GM15510 (cell line): Measurements from ENCODE around the gene CHRM4.

Experiments used
- POLR2A ChIP-seq: IDR thresholded peaks from 3 replicates; pipeline ENCODE4 v1.6.1; 2011; ENCODE audit warnings: borderline replicate concordance; ENCODE audit not compliant: insufficient read length; ENCODE audit errors: extremely low read depth

Gene CHRM4

DNA sequence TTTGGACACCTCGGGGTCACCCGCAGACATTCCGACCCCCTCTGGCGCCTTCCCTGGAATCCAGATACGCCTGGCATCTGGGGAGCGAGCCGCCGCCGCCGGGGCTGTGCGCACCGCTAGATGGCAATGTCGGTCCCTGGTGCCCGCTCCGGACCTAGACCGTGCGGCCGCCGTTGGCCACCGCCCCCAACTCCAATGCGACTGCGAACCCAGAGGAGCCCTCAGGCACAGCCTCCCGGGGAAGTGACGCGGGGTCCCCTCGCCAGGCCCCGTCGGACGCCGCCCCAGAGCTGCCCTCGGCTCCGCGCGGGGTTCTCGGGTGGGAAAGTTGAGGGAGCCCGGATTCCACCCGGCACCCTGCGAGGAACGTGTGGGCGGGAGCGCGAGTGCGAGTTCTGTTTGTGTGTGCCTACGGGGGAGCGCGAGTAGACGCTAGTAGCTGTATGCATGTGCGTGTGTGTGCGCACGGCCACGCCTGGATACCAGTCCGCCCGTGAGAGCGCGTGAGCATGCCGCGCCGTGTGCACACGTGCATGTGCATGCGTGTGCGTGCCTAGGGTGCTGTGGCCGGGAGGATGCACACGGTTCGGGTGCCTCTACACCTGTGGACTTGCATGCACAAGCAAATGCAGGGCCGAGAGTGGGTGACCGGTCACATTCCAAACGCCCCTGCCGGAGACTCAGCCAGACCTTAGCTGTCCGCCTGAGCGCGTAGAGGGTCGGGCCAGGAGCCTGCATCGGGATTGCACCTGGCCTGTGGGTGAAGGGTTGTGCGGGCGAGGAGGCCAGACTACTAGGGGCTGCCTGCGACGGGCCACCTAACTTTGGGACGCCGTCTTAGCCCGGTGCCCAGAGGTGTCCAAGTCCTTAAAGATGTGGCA is 1.9 kb downstream of the CHRM4 start:
- TF ChIP-seq POLR2A, result no peak

DNA sequence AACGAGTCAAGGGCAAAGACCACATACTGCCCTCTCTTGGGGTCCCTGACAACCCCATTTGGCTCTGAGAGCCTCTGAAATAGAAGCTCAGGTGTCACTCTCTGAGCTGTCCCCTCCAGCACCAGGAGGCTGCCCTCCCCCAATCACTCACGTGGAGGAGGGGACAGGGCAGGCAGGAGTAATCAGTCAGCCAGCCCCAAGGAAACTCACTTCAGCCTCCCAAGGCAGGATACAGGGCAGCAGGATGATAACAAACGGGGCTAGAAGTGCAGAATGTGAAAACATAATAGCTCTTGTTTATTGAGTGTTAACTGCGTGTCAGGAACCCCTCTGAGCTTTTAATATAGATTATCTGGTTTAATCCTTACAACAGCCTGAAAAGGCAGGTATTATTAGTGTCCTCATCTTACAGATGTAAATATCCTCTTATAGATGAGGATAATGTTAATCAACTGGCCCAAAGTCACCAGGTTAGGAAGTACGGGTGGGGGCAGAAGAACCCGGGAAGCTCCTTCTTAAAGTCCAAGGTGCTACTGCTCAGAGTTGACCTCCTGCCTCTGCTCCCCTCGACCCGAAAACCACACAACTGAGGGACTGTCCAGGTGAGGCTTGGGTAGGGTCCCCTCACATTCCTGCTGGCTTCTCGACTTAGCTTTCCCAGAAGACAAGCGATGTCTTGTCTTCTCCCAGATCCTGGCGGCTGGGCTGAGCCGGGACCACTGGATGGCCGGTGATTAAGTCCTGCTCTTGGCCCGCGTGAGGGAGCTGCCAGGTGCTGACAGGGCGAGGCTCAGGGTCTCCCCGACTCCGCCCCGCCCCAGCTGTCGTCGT is 2.7 kb downstream of the CHRM4 start:
- no peak for TF ChIP-seq POLR2A

DNA sequence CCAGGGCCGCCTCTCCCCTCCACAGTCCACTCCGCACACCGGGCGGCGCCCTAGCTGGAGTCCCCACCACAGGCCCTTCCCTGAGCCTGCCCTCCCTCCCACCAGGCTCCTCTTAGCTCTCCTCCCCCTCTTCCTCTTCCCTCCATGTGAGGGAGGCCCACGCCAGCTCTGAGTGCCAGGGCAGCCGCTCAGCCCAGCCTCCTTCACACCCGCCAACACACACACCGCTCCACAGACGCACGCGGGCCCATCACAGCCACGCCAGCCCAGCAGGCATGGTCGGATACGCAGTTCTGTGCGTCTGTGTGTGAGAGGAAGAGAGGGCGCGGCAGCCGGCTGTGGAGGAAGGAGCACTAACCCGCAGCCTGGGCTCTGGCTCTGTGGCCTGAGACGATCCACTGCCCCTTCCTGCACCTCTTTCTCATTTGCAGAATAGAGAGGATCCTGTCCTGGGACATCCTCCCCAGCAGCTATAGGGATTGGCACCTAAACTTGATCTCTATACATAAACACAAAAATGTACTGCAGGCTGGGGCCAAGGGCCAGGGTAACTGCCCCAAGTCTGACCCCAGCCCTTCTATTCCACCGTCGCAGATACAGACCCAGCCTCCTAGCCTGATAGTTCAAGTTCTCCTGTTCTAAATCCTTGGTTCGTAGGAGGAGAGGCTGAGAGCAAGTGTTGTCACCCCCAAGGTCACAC is 3.5 kb downstream of the CHRM4 start:
- TF ChIP-seq POLR2A, result no peak

DNA sequence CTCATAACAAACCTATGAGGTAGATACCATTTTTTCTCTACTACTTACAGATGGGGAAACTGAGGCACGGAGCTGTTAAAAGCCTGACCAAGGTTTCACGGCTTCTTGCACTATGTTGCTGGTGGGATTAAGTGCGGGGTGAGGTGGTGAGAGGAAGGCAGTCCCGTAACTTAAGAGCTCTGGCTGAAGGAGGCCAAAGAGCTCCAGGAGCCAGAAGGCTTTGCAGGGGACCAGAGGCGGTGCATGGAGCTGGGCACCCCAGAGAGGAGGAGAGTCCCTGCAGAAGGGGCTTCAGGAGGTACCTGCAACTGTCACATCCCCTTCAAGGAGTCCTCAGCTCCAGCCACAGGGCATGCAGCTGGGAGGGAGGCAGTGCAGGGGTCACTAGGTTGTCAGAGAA is 4.1 kb downstream of the CHRM4 start:
- TF ChIP-seq POLR2A, result no peak

DNA sequence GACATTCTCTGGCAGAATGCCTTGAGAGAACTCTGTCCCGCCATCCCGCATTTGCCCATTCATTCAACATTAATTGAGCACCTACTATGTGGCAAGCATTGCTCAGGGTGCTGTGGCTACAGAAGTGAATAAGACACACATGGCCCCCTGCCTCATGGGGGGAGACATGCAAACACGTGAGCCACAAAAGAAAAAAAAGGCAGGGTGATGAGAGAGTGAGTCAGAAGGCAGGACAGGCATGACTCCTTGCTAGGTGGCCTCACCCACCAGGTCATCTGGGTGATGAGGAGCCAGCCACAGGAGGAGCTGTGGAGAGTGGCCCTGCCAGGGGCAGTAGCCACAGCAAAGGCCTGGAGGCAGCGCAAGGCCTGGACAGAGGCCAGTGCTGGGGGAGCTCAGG is 4.9 kb downstream of the CHRM4 start:
- no peak for TF ChIP-seq POLR2A

DNA sequence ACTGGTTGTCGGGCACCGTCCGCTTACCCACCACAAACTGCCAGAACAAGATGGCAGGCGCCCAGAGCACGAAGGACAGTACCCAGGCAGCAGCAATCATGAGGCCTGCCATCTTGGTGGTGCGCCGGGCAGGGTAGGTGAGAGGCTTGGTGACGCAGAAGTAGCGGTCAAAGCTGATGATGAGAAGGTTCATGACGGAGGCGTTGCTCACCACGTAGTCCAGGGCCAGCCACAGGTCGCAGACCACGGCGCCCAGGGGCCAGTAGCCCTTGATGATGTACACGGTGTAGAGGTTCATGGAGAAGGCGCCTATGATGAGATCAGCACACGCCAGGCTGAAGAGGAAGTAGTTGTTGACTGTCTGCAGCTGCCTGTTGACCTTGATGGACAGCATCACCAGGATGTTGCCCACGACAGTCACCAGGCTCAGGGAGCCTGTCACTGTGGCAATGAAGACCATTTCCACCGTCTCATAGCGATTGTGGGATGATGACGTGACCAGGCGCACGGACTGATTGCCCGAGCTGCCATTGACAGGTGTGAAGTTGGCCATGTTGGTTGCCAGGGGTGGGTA is 5.5 kb downstream of the CHRM4 start:
- TF ChIP-seq POLR2A, result no peak

DNA sequence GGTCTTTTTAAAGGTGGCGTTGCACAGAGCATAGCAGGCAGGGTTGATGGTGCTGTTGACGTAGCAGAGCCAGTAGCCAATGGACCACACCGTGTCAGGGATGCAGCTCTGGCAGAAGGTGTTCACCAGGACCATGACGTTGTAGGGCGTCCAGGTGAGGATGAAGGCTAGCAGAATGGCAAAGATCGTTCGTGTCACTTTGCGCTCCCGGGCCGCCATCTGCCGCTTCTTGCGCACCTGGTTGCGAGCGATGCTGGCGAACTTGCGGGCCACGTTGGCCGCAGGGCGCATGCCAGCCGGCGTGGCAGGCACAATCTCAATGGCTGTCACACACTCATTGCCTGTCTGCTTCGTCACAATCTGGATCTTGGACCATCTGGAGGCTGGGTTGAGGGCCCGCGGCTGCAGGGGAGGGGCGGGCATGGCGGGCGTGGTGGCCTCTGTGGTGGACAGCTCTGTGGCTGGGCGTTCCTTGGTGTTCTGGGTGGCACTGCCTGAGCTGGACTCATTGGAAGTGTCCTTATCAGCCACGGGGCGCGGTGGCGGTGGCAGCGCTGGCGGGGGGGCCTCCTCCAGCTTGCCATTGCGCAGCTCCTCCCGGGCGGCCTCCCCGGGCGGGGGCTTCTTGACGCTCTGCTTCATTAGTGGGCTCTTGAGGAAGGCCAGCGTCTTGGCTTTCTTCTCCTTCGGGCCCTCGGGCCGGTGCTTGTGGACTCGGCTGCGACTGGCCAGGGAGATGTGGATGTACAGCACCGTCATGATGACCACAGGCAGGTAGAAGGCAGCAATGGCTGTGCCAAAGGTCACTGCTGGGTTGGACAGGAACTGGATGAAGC is 6.2 kb downstream of the CHRM4 start:
- TF ChIP-seq POLR2A, result no peak

DNA sequence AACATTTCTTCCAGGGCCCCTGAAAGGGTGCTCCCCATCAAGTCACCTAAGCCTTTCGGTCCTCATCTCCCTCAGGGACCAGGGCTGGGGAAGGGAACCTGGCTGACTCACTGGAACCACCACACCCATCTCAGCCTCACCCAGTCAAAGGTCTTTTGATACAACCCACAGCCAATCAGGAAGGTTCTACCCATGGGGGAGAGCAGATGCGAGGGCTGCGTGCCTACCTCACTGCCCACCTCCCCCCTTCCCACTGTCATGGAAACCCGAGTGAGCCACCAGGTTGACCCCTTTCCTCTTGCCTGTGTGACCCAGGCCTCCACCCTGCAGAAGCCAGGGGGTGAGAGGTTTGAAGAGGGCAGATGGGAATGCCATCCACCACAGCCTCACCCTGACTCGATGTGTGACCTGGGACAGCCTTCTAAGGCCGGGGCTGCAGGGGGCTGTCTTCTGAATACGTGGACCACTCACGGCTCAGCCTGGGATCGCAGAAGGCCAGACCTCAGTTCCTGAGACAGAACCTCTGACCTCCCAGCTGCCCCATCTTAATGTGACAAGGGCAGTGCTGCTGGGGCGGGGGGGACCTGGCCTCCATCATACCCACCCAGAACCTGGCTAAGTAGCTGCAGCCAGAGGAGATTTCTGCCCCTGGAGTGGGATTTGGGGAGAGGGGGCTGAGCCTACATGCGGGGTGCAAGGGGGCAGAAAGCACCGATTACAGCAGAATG is 7.4 kb downstream of the CHRM4 start:
- TF ChIP-seq POLR2A, result no peak

DNA sequence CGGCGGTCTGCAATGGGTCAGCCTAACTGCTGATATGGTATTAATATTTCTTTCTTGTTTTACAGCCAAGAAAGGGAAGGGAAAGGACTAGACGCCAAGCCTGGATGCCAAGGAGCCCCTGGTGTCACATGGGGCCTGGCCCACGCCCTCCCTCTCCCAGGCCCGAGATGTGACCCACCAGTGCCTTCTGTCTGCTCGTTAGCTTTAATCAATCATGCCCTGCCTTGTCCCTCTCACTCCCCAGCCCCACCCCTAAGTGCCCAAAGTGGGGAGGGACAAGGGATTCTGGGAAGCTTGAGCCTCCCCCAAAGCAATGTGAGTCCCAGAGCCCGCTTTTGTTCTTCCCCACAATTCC is 8.2 kb downstream of the CHRM4 start:
- no peak for TF ChIP-seq POLR2A

DNA sequence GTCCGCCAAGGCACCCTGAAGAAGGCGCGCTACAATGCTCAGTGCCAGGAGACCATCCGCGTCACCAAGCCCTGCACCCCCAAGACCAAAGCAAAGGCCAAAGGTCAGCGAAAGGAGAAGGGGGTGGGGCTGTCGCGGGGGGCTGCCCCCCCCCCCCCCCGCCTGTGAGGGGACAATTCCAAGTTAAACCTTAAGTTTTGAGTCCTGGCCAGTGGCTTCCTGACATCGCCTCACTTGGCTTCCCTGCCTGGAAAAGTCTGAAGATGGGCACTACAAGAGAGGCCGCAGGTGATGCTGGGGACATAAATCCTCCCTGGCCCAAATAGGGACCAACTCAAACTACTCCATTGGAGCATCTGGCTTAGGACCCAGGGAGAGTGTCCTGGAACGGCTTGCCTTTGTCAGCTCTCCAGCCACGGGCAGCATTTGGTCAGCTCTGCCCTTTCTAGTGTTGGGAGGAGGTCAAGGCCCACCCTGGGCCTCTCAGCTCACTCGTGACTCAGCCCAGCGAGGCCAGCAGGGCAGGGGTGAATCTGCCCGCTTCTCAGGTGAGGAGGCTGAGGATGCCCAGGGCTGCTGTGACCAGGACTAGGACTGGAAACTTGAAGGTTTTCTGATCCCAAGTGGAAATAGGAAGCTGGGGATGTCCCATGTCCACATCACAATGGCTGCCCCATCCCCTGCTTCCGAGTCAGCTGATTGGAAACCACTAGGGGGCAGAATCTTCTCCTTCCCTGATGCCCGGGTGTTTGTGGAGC is 8.8 kb downstream of the CHRM4 start:
- no peak for TF ChIP-seq POLR2A

DNA sequence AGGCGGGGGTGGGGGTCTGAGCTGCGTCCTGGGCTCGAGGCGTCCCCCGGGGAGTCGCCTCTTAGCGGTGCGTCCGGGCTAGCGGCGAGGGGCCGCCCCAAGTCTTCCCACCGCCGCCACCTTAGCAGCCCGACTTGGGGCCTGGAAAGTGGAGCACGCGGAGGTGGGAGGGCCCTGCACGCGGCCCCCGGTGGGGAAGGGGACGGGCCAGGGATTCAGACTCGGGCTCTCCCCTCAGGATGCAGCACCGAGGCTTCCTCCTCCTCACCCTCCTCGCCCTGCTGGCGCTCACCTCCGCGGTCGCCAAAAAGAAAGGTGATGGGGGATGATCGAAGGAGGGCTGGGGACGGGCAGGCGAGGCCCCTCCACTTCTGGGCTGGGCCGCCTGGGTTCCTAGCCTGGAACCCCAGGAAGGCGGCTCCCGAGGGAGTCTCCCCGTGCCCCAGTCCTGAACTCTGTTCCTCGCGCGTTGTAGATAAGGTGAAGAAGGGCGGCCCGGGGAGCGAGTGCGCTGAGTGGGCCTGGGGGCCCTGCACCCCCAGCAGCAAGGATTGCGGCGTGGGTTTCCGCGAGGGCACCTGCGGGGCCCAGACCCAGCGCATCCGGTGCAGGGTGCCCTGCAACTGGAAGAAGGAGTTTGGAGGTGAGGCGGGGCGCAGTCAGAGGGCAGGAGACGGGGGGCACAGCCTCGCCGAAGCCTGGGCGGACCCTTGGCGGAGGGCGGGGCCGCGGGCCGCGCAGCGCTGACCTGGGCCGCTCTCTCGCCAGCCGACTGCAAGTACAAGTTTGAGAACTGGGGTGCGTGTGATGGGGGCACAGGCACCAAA is 9.5 kb downstream of the CHRM4 start:
- no peak for TF ChIP-seq POLR2A
